DOHH2 (cell line): ENCODE results near the gene ENC1.

Experiments used
- EZH2phosphoT487 ChIP-seq: fragments of 200-600 bp; sonication (generic); IDR thresholded peaks from 2 replicates; pipeline ENCODE4 v1.6.1; 2017; ENCODE audit warnings: borderline replicate concordance, mild to moderate bottlenecking, antibody characterized with exemption, low read length, moderate library complexity, mixed read lengths
- TF ChIP-seq, protein P1 (sequence below): fragments of 200-600 bp; sonication (generic); IDR thresholded peaks from one replicate; pipeline ENCODE4 v1.5.1; 2014; ENCODE audit warnings: antibody characterized with exemption, mild to moderate bottlenecking, low read depth, low read length; ENCODE audit not compliant: poor library complexity, severe bottlenecking

DNA sequence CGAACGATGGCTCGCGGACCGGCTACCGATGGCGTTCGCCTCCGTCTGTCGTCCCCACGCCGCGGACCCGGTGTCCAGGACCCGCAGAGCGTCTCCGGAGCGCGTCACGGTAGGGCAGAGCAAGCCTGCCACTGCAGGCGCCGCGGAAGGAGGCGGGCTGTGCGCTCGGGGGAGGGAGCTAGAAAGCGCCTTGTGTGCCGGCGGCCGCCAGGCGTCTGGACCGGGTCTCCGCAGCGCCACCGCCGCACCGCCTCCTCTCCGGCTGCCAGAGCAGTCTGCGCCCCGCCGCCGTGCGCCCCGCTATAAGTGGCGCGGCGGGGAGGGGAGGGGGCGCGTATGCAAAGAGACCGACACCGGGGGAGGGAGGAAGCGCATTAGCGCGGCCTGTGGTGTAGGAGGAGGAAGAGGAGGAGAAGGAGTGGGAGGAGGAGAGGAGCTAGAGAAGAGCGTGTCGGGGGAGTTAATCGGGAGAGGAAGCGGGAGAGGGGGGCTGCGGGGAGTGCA lies at the start of gene ENC1:
- TF ChIP-seq, protein P1, sequence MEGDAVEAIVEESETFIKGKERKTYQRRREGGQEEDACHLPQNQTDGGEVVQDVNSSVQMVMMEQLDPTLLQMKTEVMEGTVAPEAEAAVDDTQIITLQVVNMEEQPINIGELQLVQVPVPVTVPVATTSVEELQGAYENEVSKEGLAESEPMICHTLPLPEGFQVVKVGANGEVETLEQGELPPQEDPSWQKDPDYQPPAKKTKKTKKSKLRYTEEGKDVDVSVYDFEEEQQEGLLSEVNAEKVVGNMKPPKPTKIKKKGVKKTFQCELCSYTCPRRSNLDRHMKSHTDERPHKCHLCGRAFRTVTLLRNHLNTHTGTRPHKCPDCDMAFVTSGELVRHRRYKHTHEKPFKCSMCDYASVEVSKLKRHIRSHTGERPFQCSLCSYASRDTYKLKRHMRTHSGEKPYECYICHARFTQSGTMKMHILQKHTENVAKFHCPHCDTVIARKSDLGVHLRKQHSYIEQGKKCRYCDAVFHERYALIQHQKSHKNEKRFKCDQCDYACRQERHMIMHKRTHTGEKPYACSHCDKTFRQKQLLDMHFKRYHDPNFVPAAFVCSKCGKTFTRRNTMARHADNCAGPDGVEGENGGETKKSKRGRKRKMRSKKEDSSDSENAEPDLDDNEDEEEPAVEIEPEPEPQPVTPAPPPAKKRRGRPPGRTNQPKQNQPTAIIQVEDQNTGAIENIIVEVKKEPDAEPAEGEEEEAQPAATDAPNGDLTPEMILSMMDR: peak; percentile 29
- no peak for TF ChIP-seq EZH2phosphoT487
